Nephron (organoid): ENCODE measurements around the gene MOB1A.

ENCODE experiments used
- H3K27ac Mint-ChIP-seq, 3 experiments: 2 replicates each; pipeline ENCODE4 v1.8.0; 2020; ENCODE audit warnings: mixed read lengths in 3 of 3, mild to moderate bottlenecking in 2 of 3, moderate library complexity in 1 of 3
- H3K27me3 Mint-ChIP-seq: 2 replicates; pipeline ENCODE4 v1.8.0; 2021; ENCODE audit warnings: low read depth, mild to moderate bottlenecking, moderate library complexity, mixed read lengths
- H3K36me3 Mint-ChIP-seq: 2 replicates; pipeline ENCODE4 v1.8.0; 2020; ENCODE audit warnings: low read depth, mixed read lengths
- H3K4me1 Mint-ChIP-seq: 2 replicates; pipeline ENCODE4 v1.8.0; 2020; ENCODE audit warnings: mixed read lengths
- H3K4me3 Mint-ChIP-seq, 3 experiments: 2 replicates each; pipeline ENCODE4 v1.8.0; 2020; ENCODE audit warnings: mild to moderate bottlenecking in 3 of 3, mixed read lengths in 3 of 3, moderate library complexity in 2 of 3
- H3K9me3 Mint-ChIP-seq: 2 replicates; pipeline ENCODE4 v1.8.0; 2020; ENCODE audit warnings: mixed read lengths
- CTCF ChIP-seq, 3 experiments: fragments of 200-600 bp; sonication (generic); IDR thresholded peaks; one replicate each; pipeline ENCODE4 v1.5.0; 2021; ENCODE audit warnings: antibody characterized with exemption in 3 of 3; ENCODE audit not compliant: unreplicated experiment in 3 of 3

Gene MOB1A

GRCh38 chr2:74201196-74201595, 22.5 kb upstream of the MOB1A start:
- Mint-ChIP-seq H3K4me1 (peaks cover 35% of the 10 kb centered on the region), H3K27me3 (peaks cover 6% of the 10 kb centered on the region), H3K36me3 (no peaks in the 10 kb centered on the region), H3K27ac (no peak overlapping the region), H3K9me3 (no peaks in the 10 kb centered on the region), H3K4me3 (peak overlapping the region; percentile 64 to 70 (median 68))
- TF ChIP-seq CTCF (IDR thresholded peaks at IDR 0.05; ENCODE audit: unreplicated experiment in 3 of 3): no peak

GRCh38 chr2:74199871-74200305, 21.2 kb upstream of the MOB1A start:
- TF ChIP-seq CTCF (IDR thresholded peaks at IDR 0.05; ENCODE audit: unreplicated experiment in 3 of 3): no peak
- H3K27ac Mint-ChIP-seq: peak overlapping the region; percentile 56 to 92 (median 63)
- no peaks in the 10 kb centered on the region for H3K9me3 Mint-ChIP-seq
- peak overlapping the region; percentile 92 to 97 (median 95) for H3K4me3 Mint-ChIP-seq
- H3K27me3 Mint-ChIP-seq: peaks cover 10% of the 10 kb centered on the region
- no peaks in the 10 kb centered on the region for H3K36me3 Mint-ChIP-seq
- H3K4me1 Mint-ChIP-seq: peaks cover 35% of the 10 kb centered on the region

GRCh38 chr2:74199275-74199701, 20.6 kb upstream of the MOB1A start:
- no peaks in the 10 kb centered on the region for H3K36me3 Mint-ChIP-seq
- H3K27me3 Mint-ChIP-seq: peaks cover 10% of the 10 kb centered on the region
- H3K27ac Mint-ChIP-seq: peak overlapping the region; percentile 82 to 96 (median 92)
- peak in 1 of 3 experiments; percentile 2 for TF ChIP-seq CTCF (IDR thresholded peaks at IDR 0.05; ENCODE audit: unreplicated experiment in 3 of 3)
- no peaks in the 10 kb centered on the region for H3K9me3 Mint-ChIP-seq
- peak overlapping the region; percentile 92 to 97 (median 95) for H3K4me3 Mint-ChIP-seq
- peaks cover 35% of the 10 kb centered on the region for H3K4me1 Mint-ChIP-seq

GRCh38 chr2:74198461-74199274, 20.0 kb upstream of the MOB1A start, which contains the start of gene MTHFD2:
Gene MTHFD2, plus strand, starts transcription at chr2:74198615. Its CDS starts 27 bp downstream, at chr2:74198642.
- TF ChIP-seq CTCF (IDR thresholded peaks at IDR 0.05; ENCODE audit: unreplicated experiment in 3 of 3): peak; percentile 83 to 87 (median 84)
- no peaks in the 10 kb centered on the region for H3K9me3 Mint-ChIP-seq
- H3K27ac Mint-ChIP-seq: peak within 1 kb of the TSS; percentile 92 to 98 (median 96)
- H3K27me3 Mint-ChIP-seq: peaks cover 10% of the 10 kb centered on the region
- H3K4me3 Mint-ChIP-seq: peak within 1 kb of the TSS; percentile 95 to 97 (median 97)
- peaks cover 35% of the 10 kb centered on the region for H3K4me1 Mint-ChIP-seq
- no peaks in the 10 kb centered on the region for H3K36me3 Mint-ChIP-seq

- Mint-ChIP-seq H3K27ac (peak overlapping the region; percentile 92 to 98 (median 96)), H3K4me1 (peaks cover 35% of the 10 kb centered on the region), H3K9me3 (no peaks in the 10 kb centered on the region), H3K4me3 (peak overlapping the region; percentile 94 to 97 (median 95)), H3K27me3 (peaks cover 10% of the 10 kb centered on the region), H3K36me3 (no peaks in the 10 kb centered on the region)
- TF ChIP-seq CTCF (IDR thresholded peaks at IDR 0.05; ENCODE audit: unreplicated experiment in 3 of 3): no peak
Observed at GRCh38 chr2:74198023-74198460, 19.4 kb upstream of the MOB1A start.
